Hepatocyte (in vitro differentiated cells): ENCODE data around the gene AFTPH. TPM values are rescaled to one million over a fixed set of nuclear protein-coding genes. Genes with fewer than 3 reads are reported as not detected.

Source experiments
- DNase-seq: peaks from one replicate; pipeline ENCODE4 v3.0.0-alpha.2; 2016; ENCODE audit warnings: low spot score
- H2AFZ ChIP-seq: fragments of 200-600 bp; sonication (generic); 2 replicates; pipeline ENCODE4 v1.6.0; 2016; ENCODE audit warnings: antibody characterized with exemption, mild to moderate bottlenecking
- H3K27ac ChIP-seq: fragments of 200-600 bp; sonication (generic); 2 replicates; pipeline ENCODE4 v1.5.1; 2016; ENCODE audit warnings: mild to moderate bottlenecking
- H3K27me3 ChIP-seq: fragments of 200-600 bp; sonication (generic); 2 replicates; pipeline ENCODE4 v1.6.1; 2016
- H3K36me3 ChIP-seq: fragments of 200-600 bp; sonication (generic); replicated peaks from 2 replicates; pipeline ENCODE4 v1.5.1; 2016; ENCODE audit warnings: low read depth; ENCODE audit not compliant: insufficient read depth
- H3K4me1 ChIP-seq: fragments of 200-600 bp; sonication (generic); 2 replicates; pipeline ENCODE4 v1.5.1; 2016; ENCODE audit warnings: mild to moderate bottlenecking, moderate library complexity; ENCODE audit not compliant: insufficient read depth
- H3K4me2 ChIP-seq: fragments of 200-600 bp; sonication (generic); 2 replicates; pipeline ENCODE4 v1.6.0; 2016
- H3K4me3 ChIP-seq: fragments of 200-600 bp; sonication (generic); 2 replicates; pipeline ENCODE4 v1.5.1; 2016; ENCODE audit warnings: mild to moderate bottlenecking
- H3K79me2 ChIP-seq: fragments of 200-600 bp; sonication (generic); 2 replicates; pipeline ENCODE4 v1.6.0; 2017; ENCODE audit warnings: mild to moderate bottlenecking
- H3K9me2 ChIP-seq: fragments of 200-600 bp; sonication (generic); replicated peaks from 2 replicates; pipeline ENCODE4 v1.6.0; 2017; ENCODE audit warnings: mild to moderate bottlenecking; ENCODE audit not compliant: insufficient read depth
- H3K9me3 ChIP-seq: fragments of 200-600 bp; sonication (generic); 2 replicates; pipeline ENCODE4 v1.5.1; 2016; ENCODE audit warnings: low read depth, mild to moderate bottlenecking
- H4K20me1 ChIP-seq: fragments of 200-600 bp; sonication (generic); 2 replicates; pipeline ENCODE4 v1.6.0; 2016; ENCODE audit warnings: mild to moderate bottlenecking; ENCODE audit not compliant: insufficient read depth, poor library complexity, severe bottlenecking
- CTCF ChIP-seq: fragments of 200-600 bp; sonication (generic); IDR thresholded peaks from 2 replicates; pipeline ENCODE4 v1.5.1; 2016; ENCODE audit warnings: antibody characterized with exemption, mild to moderate bottlenecking; ENCODE audit not compliant: poor library complexity
- EZH2 ChIP-seq: fragments of 200-600 bp; sonication (generic); IDR thresholded peaks from 2 replicates; pipeline ENCODE4 v1.6.1; 2016; ENCODE audit warnings: antibody characterized with exemption, mild to moderate bottlenecking, borderline replicate concordance
- EZH2phosphoT487 ChIP-seq: fragments of 200-600 bp; sonication (generic); IDR thresholded peaks from one replicate; pipeline ENCODE4 v1.6.1; 2018; ENCODE audit warnings: antibody characterized with exemption, mild to moderate bottlenecking, low read depth, moderate library complexity; ENCODE audit not compliant: unreplicated experiment, severe bottlenecking
- WGBS: methylation state at CpG from one replicate; pipeline ENCODE4 v1.1.6; 2016; ENCODE audit warnings: low lambda C conversion rate; ENCODE audit errors: missing lambda C conversion rate; 5-methylcytosine and 5-hydroxymethylcytosine counted together
- polyA plus RNA-seq: library from polyadenylated mRNA; unstranded; fragments of >200 nt; fragmentation: Nextera tagmentation; extraction: Ambion mirVana; gene quantifications from 2 replicates; pipeline ENCODE4 v1.2.1, GENCODE V29; 2016
- total RNA-seq: library from RNA; depleted of rRNA; stranded (reverse); fragments of >200 nt; gene quantifications from 2 replicates; pipeline ENCODE4 v1.2.3, GENCODE V29; 2014

Gene AFTPH
- total and polyA plus RNA-seq, 2 experiments from 2014 or later, result 11.8 to 50.9 TPM

- Histone ChIP-seq H3K9me3 (no peaks in the 10 kb centered on the region), H2AFZ (no peak overlapping the region), H3K9me2 (no peaks in the 10 kb centered on the region), H3K27me3 (no peaks in the 10 kb centered on the region), H3K4me2 (no peak overlapping the region), H3K27ac (no peak overlapping the region), H3K4me1 (no peaks in the 10 kb centered on the region), H3K36me3 (no peaks in the 10 kb centered on the region), H3K79me2 (no peaks in the 10 kb centered on the region), H3K4me3 (no peak overlapping the region), H4K20me1 (no peaks in the 10 kb centered on the region)
- TF ChIP-seq EZH2phosphoT487, result no peak
- no peak for TF ChIP-seq EZH2
- TF ChIP-seq CTCF, result no peak
- DNase-seq, result no peak
Measured at GRCh38 chr2:64517511-64517884, 6.6 kb upstream of the AFTPH start.

GRCh38 chr2:64522843-64523428, 1.2 kb upstream of the AFTPH start:
- H3K27me3 ChIP-seq, result no peaks in the 10 kb centered on the region
- peak overlapping the region; percentile 74 for H3K4me3 ChIP-seq
- H3K79me2 ChIP-seq, result peaks cover 36% of the 10 kb centered on the region
- H3K36me3 ChIP-seq, result no peaks in the 10 kb centered on the region
- H3K9me3 ChIP-seq, result no peaks in the 10 kb centered on the region
- TF ChIP-seq EZH2phosphoT487, result no peak
- TF ChIP-seq EZH2, result no peak
- TF ChIP-seq CTCF, result peak; percentile 87
- peak overlapping the region; percentile 80 for H3K27ac ChIP-seq
- WGBS, result 3% methylated on average over 16 of the region's 16 CpGs
- H3K9me2 ChIP-seq, result no peaks in the 10 kb centered on the region
- peaks cover 21% of the 10 kb centered on the region for H4K20me1 ChIP-seq
- H2AFZ ChIP-seq, result peak overlapping the region; percentile 89
- DNase-seq, result peak; percentile 87
- peak overlapping the region; percentile 89 for H3K4me2 ChIP-seq
- H3K4me1 ChIP-seq, result no peaks in the 10 kb centered on the region

- WGBS, result 3% methylated on average over 46 of the region's 48 CpGs
Measured at GRCh38 chr2:64524604-64525316, 632 bp downstream of the AFTPH start.

More at GRCh38 chr2:64524604-64525316, 632 bp downstream of the AFTPH start:
- H3K27me3 ChIP-seq, result no peaks in the 10 kb centered on the region
- DNase-seq, result peak; percentile 60
- H3K4me2 ChIP-seq, result peak overlapping the region; percentile 97
- no peaks in the 10 kb centered on the region for H3K4me1 ChIP-seq
- TF ChIP-seq EZH2 (no peak), CTCF (no peak), EZH2phosphoT487 (no peak)
- H3K9me2 ChIP-seq, result no peaks in the 10 kb centered on the region
- peaks cover 29% of the 10 kb centered on the region for H4K20me1 ChIP-seq
- no peaks in the 10 kb centered on the region for H3K9me3 ChIP-seq
- H3K27ac ChIP-seq, result peak overlapping the region; percentile 95
- peak overlapping the region; percentile 75 for H2AFZ ChIP-seq
- H3K36me3 ChIP-seq, result no peaks in the 10 kb centered on the region
- H3K4me3 ChIP-seq, result peak overlapping the region; percentile 78
- H3K79me2 ChIP-seq, result peaks cover 54% of the 10 kb centered on the region
